Measurements from ENCODE around the gene DEPDC5.

Gene DEPDC5

GRCh38 chr22:31906569-31906968, 152.8 kb downstream of the DEPDC5 start:
- POLR2A ChIA-PET: no interaction called here
- TF ChIP-seq SP1 (IDR thresholded peaks at IDR 0.05): no peak
- TF ChIP-seq BHLHE40 (IDR thresholded peaks at IDR 0.05; ENCODE audit: borderline replicate concordance): no peak
- TF ChIP-seq ARNT (IDR thresholded peaks at IDR 0.05): no peak
- no peak for TF ChIP-seq ELF4 (IDR thresholded peaks at IDR 0.05)
- no peak for TF ChIP-seq L3MBTL2 (conservative IDR thresholded peaks at IDR 0.05)
- no peak for TF ChIP-seq SUZ12 (IDR thresholded peaks at IDR 0.05)
- TF ChIP-seq FOXM1 (IDR thresholded peaks at IDR 0.05; ENCODE audit: borderline replicate concordance): no peak
- no peak for TF ChIP-seq ZNF384 (IDR thresholded peaks at IDR 0.05)
- no peak for TF ChIP-seq FOXK2 (IDR thresholded peaks at IDR 0.05)
- TF ChIP-seq NFRKB (IDR thresholded peaks at IDR 0.05): no peak
- TF ChIP-seq TARDBP (IDR thresholded peaks at IDR 0.05): no peak
- CTCF ChIA-PET: no interaction called here
- DNase-seq (ENCODE audit: extremely low spot score): no peak

DNA sequence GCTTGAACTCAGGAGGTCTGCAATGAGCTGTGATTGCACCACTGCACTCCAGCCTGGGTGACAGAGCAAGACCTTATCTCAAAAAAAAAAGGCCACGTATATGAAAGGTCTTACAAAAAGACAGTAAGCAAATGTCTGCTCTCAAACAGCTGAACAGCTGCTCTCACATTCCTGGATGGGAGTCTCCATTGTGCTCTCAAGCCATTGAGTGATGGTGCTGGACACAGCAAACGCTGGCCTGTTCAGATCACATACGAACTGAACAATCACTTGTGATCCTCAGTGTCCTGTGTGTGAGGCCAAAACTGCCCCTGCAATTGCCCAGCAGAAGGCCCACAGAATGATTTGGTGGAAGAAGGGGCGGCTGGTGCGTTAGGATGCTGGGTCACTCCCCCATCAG, 156.2 kb downstream of the DEPDC5 start:
- ChIA-PET POLR2A (no interaction called here), CTCF (no interaction called here)
- TF ChIP-seq LEF1 (IDR thresholded peaks at IDR 0.05; ENCODE audit: borderline replicate concordance): no peak
- no peak for TF ChIP-seq ARNT (IDR thresholded peaks at IDR 0.05)
- TF ChIP-seq TARDBP (IDR thresholded peaks at IDR 0.05): no peak
- TF ChIP-seq L3MBTL2 (conservative IDR thresholded peaks at IDR 0.05): no peak
- no peak for TF ChIP-seq SP1 (IDR thresholded peaks at IDR 0.05)
- no peak for TF ChIP-seq ZNF384 (IDR thresholded peaks at IDR 0.05)
- no peak for TF ChIP-seq HDGF (IDR thresholded peaks at IDR 0.05; ENCODE audit: borderline replicate concordance)
- TF ChIP-seq FOXK2 (IDR thresholded peaks at IDR 0.05): no peak
- no peak for TF ChIP-seq FOXA1 (IDR thresholded peaks at IDR 0.05)
- TF ChIP-seq CTBP1 (IDR thresholded peaks at IDR 0.05; ENCODE audit: borderline replicate concordance): no peak
- DNase-seq (ENCODE audit: extremely low spot score): no peak

DNA sequence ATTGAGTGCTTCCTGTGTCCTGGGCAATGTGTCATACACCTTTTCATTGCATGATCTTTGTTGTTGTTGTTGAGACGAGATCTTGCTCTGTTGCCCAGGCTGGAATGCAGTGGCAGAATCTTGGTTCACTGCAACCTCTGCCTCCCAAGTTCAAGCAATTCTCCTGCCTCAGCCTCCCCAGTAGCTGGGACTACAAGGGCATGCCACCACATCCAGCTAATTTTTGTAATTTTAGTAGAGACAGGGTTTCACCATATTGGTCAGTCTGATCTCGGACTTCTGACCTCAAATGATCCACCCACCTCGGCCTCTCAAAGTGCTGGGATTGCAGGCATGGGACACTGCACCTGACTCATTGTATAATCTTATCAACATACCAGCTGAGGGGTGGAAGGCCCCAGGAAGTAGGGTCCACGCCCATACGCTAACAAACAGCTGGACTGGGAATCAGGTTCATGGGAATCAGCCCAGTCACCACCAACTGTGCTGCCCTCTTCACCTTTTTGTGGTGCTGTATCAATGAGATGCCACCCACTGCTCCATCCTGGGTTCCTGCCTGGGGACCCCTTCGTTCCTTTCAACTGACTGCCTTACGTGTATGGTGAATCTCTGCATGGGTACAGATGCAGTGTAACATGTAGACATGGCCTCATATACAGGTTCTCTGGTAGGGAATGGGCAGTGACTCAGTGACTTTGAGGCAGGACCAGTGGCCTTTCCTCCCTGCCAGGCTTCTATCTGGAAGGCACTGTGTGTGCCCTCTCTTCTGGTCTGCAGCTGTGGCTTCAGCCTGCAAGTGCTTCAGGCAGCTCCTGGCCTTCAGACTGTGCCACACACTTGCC, 158.0 kb downstream of the DEPDC5 start:
- TF ChIP-seq FOXA1 (IDR thresholded peaks at IDR 0.05) (no peak), FOXM1 (IDR thresholded peaks at IDR 0.05; ENCODE audit: borderline replicate concordance) (no peak), LEF1 (IDR thresholded peaks at IDR 0.05; ENCODE audit: borderline replicate concordance) (no peak), SUZ12 (IDR thresholded peaks at IDR 0.05) (no peak), L3MBTL2 (conservative IDR thresholded peaks at IDR 0.05) (no peak), ZNF384 (IDR thresholded peaks at IDR 0.05) (no peak), CTBP1 (IDR thresholded peaks at IDR 0.05; ENCODE audit: borderline replicate concordance) (no peak), ELF4 (IDR thresholded peaks at IDR 0.05) (no peak), BHLHE40 (IDR thresholded peaks at IDR 0.05; ENCODE audit: borderline replicate concordance) (no peak), FOXK2 (IDR thresholded peaks at IDR 0.05) (no peak), ARNT (IDR thresholded peaks at IDR 0.05) (no peak), NFRKB (IDR thresholded peaks at IDR 0.05) (no peak), SP1 (IDR thresholded peaks at IDR 0.05) (no peak), TARDBP (IDR thresholded peaks at IDR 0.05) (no peak), HDGF (IDR thresholded peaks at IDR 0.05; ENCODE audit: borderline replicate concordance) (no peak)
- TF ChIP-seq, protein P1, sequence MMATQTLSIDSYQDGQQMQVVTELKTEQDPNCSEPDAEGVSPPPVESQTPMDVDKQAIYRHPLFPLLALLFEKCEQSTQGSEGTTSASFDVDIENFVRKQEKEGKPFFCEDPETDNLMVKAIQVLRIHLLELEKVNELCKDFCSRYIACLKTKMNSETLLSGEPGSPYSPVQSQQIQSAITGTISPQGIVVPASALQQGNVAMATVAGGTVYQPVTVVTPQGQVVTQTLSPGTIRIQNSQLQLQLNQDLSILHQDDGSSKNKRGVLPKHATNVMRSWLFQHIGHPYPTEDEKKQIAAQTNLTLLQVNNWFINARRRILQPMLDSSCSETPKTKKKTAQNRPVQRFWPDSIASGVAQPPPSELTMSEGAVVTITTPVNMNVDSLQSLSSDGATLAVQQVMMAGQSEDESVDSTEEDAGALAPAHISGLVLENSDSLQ (IDR thresholded peaks at IDR 0.05): no peak
- ChIA-PET CTCF (interaction anchor here (0.6 kb wide), 1 partner anchor 166 kb away, joined by 3 read pairs; no protein-coding TSS in a partner anchor), POLR2A (no interaction called here)
- no peak for DNase-seq (ENCODE audit: extremely low spot score)

DNA sequence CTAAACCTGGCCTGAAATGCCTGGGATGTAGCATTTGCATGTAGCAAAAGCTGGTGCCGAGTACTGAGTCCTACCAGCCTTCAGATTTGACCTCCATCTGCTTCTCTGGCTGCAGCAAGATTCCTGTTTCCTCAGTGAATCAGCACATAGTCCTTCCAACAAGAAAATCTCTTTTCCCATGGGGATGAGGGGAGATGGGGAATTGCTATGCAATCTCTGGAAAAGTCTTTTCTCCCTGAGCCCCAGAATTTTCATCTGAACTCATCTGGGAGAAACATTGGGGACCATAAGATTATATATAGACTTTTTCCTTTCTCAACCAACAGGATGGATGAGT, 158.6 kb downstream of the DEPDC5 start:
- CTCF ChIA-PET: no interaction called here
- TF ChIP-seq TARDBP (IDR thresholded peaks at IDR 0.05): no peak
- TF ChIP-seq BHLHE40 (IDR thresholded peaks at IDR 0.05; ENCODE audit: borderline replicate concordance): no peak
- TF ChIP-seq HDGF (IDR thresholded peaks at IDR 0.05; ENCODE audit: borderline replicate concordance): no peak
- no peak for TF ChIP-seq CTBP1 (IDR thresholded peaks at IDR 0.05; ENCODE audit: borderline replicate concordance)
- TF ChIP-seq ELF4 (IDR thresholded peaks at IDR 0.05): no peak
- DNase-seq (ENCODE audit: extremely low spot score): no peak
- POLR2A ChIA-PET: no interaction called here

GRCh38 chr22:31915586-31915985, 161.8 kb downstream of the DEPDC5 start:
- no peak for TF ChIP-seq HDGF (IDR thresholded peaks at IDR 0.05; ENCODE audit: borderline replicate concordance)
- TF ChIP-seq L3MBTL2 (conservative IDR thresholded peaks at IDR 0.05): no peak
- POLR2A ChIA-PET: no interaction called here
- CTCF ChIA-PET: no interaction called here
- DNase-seq (ENCODE audit: extremely low spot score): no peak

GRCh38 chr22:31917227-31917921, 163.6 kb downstream of the DEPDC5 start:
- no peak for DNase-seq (ENCODE audit: extremely low spot score)
- CTCF ChIA-PET: no interaction called here
- POLR2A ChIA-PET: no interaction called here

GRCh38 chr22:31919730-31920129, 165.9 kb downstream of the DEPDC5 start:
- POLR2A ChIA-PET: interaction anchor here (1.1 kb wide), 1 partner anchor 23 kb away, joined by 4 read pairs; no protein-coding TSS in a partner anchor
- no peak for DNase-seq (ENCODE audit: extremely low spot score)
- TF ChIP-seq FOXK2 (IDR thresholded peaks at IDR 0.05) (no peak), NFRKB (IDR thresholded peaks at IDR 0.05) (no peak), ZNF384 (IDR thresholded peaks at IDR 0.05) (no peak), TARDBP (IDR thresholded peaks at IDR 0.05) (no peak), BHLHE40 (IDR thresholded peaks at IDR 0.05; ENCODE audit: borderline replicate concordance) (no peak), ARNT (IDR thresholded peaks at IDR 0.05) (no peak), LEF1 (IDR thresholded peaks at IDR 0.05; ENCODE audit: borderline replicate concordance) (no peak)
- CTCF ChIA-PET: no interaction called here

More at GRCh38 chr22:31917227-31917921, 163.6 kb downstream of the DEPDC5 start:
- no peak for TF ChIP-seq ARNT (IDR thresholded peaks at IDR 0.05)
- TF ChIP-seq FOXM1 (IDR thresholded peaks at IDR 0.05; ENCODE audit: borderline replicate concordance): no peak
- TF ChIP-seq ELF4 (IDR thresholded peaks at IDR 0.05): no peak
- no peak for TF ChIP-seq L3MBTL2 (conservative IDR thresholded peaks at IDR 0.05)
- no peak for TF ChIP-seq ZNF384 (IDR thresholded peaks at IDR 0.05)
- TF ChIP-seq NFRKB (IDR thresholded peaks at IDR 0.05): no peak

Data from HEK293T (cell line).